ENCODE data around the gene SATB2. TPM values are rescaled to one million over a fixed set of nuclear protein-coding genes. Genes with fewer than 3 reads are reported as not detected.

SATB2 gene
- total RNA-seq, 4 donors from 2014 or later: 62.0 to 104 (median 91.1) TPM

DNA sequence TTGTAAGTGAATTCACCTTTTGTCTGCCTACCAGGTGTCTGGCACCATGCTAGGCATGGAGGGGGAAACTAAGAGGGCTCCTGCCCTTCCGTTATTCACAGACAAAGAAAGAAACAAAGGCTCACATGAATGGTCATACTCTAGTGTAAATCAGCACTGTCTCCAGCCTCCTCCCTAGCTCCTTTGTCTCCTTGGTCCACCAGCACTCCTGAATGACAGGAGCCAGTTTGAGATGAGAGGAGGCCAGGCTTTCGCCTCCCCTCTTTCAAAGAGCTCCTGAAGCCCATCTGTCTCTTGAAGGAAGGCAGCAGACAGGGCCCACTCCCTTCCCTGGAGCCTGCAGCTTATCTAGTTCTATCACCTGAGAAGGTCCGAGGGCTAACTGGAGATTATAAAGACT is 18.7 kb downstream of the SATB2 start:
- Histone ChIP-seq H3K9me3 (no peaks in the 10 kb centered on the region), H3K4me3 (no peak overlapping the region), H3K4me1 (no peaks in the 10 kb centered on the region), H3K27ac (no peak overlapping the region), H3K36me3 (no peaks in the 10 kb centered on the region), H3K27me3 (no peaks in the 10 kb centered on the region)
- no peak for TF ChIP-seq POLR2A (IDR thresholded peaks at IDR 0.05)
- TF ChIP-seq, protein P1, sequence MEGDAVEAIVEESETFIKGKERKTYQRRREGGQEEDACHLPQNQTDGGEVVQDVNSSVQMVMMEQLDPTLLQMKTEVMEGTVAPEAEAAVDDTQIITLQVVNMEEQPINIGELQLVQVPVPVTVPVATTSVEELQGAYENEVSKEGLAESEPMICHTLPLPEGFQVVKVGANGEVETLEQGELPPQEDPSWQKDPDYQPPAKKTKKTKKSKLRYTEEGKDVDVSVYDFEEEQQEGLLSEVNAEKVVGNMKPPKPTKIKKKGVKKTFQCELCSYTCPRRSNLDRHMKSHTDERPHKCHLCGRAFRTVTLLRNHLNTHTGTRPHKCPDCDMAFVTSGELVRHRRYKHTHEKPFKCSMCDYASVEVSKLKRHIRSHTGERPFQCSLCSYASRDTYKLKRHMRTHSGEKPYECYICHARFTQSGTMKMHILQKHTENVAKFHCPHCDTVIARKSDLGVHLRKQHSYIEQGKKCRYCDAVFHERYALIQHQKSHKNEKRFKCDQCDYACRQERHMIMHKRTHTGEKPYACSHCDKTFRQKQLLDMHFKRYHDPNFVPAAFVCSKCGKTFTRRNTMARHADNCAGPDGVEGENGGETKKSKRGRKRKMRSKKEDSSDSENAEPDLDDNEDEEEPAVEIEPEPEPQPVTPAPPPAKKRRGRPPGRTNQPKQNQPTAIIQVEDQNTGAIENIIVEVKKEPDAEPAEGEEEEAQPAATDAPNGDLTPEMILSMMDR (IDR thresholded peaks at IDR 0.05): no peak
- DNase-seq: no peak

GRCh38 chr2:199434555-199434954 is 23.2 kb downstream of the SATB2 start:
- no peaks in the 10 kb centered on the region for H3K27me3 ChIP-seq
- H3K4me3 ChIP-seq: no peak overlapping the region
- H3K36me3 ChIP-seq: peaks cover 0 to 10% (median 0%) of the 10 kb centered on the region in 3 donors
- DNase-seq: no peak
- TF ChIP-seq POLR2A (IDR thresholded peaks at IDR 0.05): no peak
- TF ChIP-seq, protein P1 (IDR thresholded peaks at IDR 0.05): no peak
- H3K27ac ChIP-seq: no peak overlapping the region
- H3K4me1 ChIP-seq: no peaks in the 10 kb centered on the region
- H3K9me3 ChIP-seq: no peaks in the 10 kb centered on the region

GRCh38 chr2:199433204-199433832 is 24.4 kb downstream of the SATB2 start:
- DNase-seq: no peak
- Histone ChIP-seq H3K36me3 (peaks cover 0 to 16% (median 0%) of the 10 kb centered on the region in 3 donors), H3K27me3 (no peaks in the 10 kb centered on the region), H3K9me3 (no peaks in the 10 kb centered on the region), H3K4me1 (no peaks in the 10 kb centered on the region), H3K27ac (no peak overlapping the region), H3K4me3 (no peak overlapping the region)
- TF ChIP-seq, protein P1 (IDR thresholded peaks at IDR 0.05): no peak
- no peak for TF ChIP-seq POLR2A (IDR thresholded peaks at IDR 0.05)

DNA sequence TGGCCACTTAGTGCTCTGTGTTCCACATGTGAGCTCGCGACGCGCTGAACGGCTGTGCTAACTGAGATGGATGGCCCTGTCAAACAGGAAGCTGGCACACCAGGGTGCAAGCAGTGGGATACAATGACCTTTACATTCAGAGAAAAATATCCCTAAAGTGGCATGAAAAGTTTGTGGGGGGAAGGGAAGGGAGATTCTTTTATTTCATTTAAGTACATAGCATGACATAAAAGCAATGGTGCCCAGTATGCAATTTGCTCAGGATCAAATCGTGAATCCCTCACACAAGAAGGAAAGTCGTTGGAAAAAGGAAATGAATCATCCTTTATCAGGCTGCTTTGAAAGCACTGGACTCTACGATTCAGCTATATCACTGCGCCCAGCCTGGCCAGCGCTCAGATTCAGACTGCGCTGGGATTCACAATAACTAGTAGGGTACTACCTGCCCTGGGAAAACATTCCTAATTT is 26.0 kb downstream of the SATB2 start:
- DNase-seq: no peak
- Histone ChIP-seq H3K36me3 (peaks cover 0 to 20% (median 0%) of the 10 kb centered on the region in 3 donors), H3K27ac (no peak overlapping the region), H3K4me1 (no peaks in the 10 kb centered on the region), H3K9me3 (no peaks in the 10 kb centered on the region), H3K4me3 (no peak overlapping the region), H3K27me3 (no peaks in the 10 kb centered on the region)
- TF ChIP-seq POLR2A (IDR thresholded peaks at IDR 0.05): no peak
- TF ChIP-seq, protein P1 (IDR thresholded peaks at IDR 0.05): no peak

DNA sequence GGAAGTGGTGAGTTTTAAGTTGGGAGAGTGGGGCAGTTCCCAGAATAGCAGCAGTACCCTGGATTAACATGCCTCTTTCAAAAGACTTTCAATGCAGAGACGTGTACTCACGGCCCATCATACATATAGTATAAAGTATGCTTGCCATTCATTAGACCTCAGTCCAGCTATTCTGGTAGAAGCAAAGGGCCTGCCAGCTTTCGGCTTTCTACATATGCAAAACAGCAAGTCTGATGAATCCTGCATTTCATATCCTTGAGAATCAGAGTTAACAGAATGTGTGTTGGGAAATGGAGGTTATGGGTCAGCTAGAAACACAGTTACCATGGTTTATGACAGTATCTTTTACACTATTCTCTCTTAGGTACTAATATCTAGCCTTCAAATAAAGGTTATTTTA is 27.5 kb downstream of the SATB2 start:
- Histone ChIP-seq H3K4me1 (no peaks in the 10 kb centered on the region), H3K4me3 (no peak overlapping the region), H3K36me3 (peaks cover 0 to 22% (median 0%) of the 10 kb centered on the region in 3 donors), H3K27ac (no peak overlapping the region), H3K9me3 (no peaks in the 10 kb centered on the region), H3K27me3 (no peaks in the 10 kb centered on the region)
- no peak for DNase-seq
- no peak for TF ChIP-seq POLR2A (IDR thresholded peaks at IDR 0.05)
- TF ChIP-seq, protein P1 (IDR thresholded peaks at IDR 0.05): no peak
